DOHH2 (cell line): ENCODE data around the gene WASL.

Source experiments
- EZH2phosphoT487 ChIP-seq: fragments of 200-600 bp; sonication (generic); IDR thresholded peaks from 2 replicates; pipeline ENCODE4 v1.6.1; 2017; ENCODE audit warnings: borderline replicate concordance, mild to moderate bottlenecking, antibody characterized with exemption, low read length, moderate library complexity, mixed read lengths
- TF ChIP-seq, protein P1 (sequence below): fragments of 200-600 bp; sonication (generic); IDR thresholded peaks from one replicate; pipeline ENCODE4 v1.5.1; 2014; ENCODE audit warnings: antibody characterized with exemption, mild to moderate bottlenecking, low read depth, low read length; ENCODE audit not compliant: poor library complexity, severe bottlenecking

DNA sequence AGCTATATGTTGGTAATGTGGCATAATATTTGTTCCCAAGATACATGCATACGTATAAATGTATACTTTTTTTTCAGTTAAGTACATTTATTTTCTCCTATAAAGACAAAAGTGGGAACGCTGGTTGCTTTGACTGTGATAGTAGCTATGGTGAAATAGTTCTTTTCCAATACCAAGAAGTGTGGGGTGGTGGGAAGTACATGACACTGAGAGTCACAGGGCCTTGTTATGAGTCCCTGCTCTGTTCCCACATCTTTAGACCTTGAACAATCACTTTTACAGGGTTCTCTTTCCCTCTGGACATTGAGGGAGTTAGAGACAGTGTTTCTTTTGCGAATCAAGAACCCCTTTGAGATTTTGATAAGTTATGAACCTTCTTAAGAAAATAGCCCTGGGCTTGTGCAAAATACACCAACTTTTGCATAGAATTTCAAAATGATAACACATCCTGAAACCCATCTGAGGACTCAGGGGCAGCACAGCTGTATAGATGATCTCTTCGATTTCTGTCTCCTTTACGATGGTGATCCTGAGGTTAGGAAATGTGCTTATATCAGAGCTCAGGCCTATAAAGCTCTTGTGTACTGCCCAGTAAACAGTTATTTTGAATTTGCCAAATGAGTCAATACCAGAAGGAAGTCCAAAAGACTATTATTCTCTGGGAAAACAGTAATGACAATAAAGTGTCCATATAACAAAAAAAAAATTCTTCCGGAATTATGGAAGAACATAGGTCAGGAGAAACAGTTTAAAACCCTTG is 92.1 kb downstream of the WASL start:
- TF ChIP-seq, protein P1, sequence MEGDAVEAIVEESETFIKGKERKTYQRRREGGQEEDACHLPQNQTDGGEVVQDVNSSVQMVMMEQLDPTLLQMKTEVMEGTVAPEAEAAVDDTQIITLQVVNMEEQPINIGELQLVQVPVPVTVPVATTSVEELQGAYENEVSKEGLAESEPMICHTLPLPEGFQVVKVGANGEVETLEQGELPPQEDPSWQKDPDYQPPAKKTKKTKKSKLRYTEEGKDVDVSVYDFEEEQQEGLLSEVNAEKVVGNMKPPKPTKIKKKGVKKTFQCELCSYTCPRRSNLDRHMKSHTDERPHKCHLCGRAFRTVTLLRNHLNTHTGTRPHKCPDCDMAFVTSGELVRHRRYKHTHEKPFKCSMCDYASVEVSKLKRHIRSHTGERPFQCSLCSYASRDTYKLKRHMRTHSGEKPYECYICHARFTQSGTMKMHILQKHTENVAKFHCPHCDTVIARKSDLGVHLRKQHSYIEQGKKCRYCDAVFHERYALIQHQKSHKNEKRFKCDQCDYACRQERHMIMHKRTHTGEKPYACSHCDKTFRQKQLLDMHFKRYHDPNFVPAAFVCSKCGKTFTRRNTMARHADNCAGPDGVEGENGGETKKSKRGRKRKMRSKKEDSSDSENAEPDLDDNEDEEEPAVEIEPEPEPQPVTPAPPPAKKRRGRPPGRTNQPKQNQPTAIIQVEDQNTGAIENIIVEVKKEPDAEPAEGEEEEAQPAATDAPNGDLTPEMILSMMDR: no peak
- TF ChIP-seq EZH2phosphoT487: no peak
